ENCODE results near the gene RFC1. TPM values are rescaled to one million over a fixed set of nuclear protein-coding genes. Genes with fewer than 3 reads are reported as not detected.

Gene RFC1
- total RNA-seq, 1 experiment from 2014 or later: 65.7 TPM

DNA sequence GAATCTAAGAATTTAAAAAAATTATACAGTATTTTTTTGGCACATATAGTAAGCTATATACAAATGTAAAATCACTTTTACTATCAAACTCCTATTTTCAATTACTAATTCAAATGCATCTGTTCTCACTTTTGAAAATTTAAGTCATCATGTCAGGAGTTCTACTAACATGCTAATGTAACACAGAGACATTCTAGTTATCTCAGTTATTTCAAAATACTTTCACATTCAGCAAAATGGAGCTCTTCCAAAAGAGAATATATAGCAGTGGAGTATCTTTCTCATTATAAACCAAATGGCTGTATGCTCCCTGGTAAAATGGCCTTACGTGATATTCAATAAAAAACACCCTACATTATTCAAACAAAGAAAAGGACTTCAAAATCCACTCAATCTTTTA is 42.3 kb downstream of the RFC1 start:
- H4K20me1 ChIP-seq (ENCODE audit: insufficient read depth): no peaks in the 10 kb centered on the region
- CTCF ChIA-PET: no interaction called here
- no TSS peak for BruUV-seq (replicated peaks)
- H3K9me2 ChIP-seq (ENCODE audit: insufficient read depth): no peaks in the 10 kb centered on the region
- H3K4me3 ChIP-seq: no peak overlapping the region
- intact Hi-C loops (cut with micrococcal nuclease; ENCODE audit: unreplicated experiment): no loop called here
- H3K4me1 ChIP-seq (replicated peaks; ENCODE audit: insufficient read depth): peaks cover 22% of the 10 kb centered on the region
- TF ChIP-seq, protein P1, sequence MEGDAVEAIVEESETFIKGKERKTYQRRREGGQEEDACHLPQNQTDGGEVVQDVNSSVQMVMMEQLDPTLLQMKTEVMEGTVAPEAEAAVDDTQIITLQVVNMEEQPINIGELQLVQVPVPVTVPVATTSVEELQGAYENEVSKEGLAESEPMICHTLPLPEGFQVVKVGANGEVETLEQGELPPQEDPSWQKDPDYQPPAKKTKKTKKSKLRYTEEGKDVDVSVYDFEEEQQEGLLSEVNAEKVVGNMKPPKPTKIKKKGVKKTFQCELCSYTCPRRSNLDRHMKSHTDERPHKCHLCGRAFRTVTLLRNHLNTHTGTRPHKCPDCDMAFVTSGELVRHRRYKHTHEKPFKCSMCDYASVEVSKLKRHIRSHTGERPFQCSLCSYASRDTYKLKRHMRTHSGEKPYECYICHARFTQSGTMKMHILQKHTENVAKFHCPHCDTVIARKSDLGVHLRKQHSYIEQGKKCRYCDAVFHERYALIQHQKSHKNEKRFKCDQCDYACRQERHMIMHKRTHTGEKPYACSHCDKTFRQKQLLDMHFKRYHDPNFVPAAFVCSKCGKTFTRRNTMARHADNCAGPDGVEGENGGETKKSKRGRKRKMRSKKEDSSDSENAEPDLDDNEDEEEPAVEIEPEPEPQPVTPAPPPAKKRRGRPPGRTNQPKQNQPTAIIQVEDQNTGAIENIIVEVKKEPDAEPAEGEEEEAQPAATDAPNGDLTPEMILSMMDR (conservative IDR thresholded peaks at IDR 0.05): no peak
- TF ChIP-seq EZH2 (IDR thresholded peaks at IDR 0.05; ENCODE audit: low read depth): no peak
- H3K27ac ChIP-seq: no peak overlapping the region
- H3K27me3 ChIP-seq (ENCODE audit: insufficient read depth, low read depth): no peaks in the 10 kb centered on the region
- H3K4me2 ChIP-seq: no peak overlapping the region
- peaks cover 20% of the 10 kb centered on the region for H3K36me3 ChIP-seq (ENCODE audit: low read depth)
- H3K79me2 ChIP-seq (ENCODE audit: low read depth): peaks cover 15% of the 10 kb centered on the region; the same call in 1 of the 2 replicates
- no peak overlapping the region for H2AFZ ChIP-seq
- DNase-seq: no peak
- H3F3A ChIP-seq (ENCODE audit: insufficient read depth, low read depth): peaks cover 22% of the 10 kb centered on the region
- H3K9me3 ChIP-seq (ENCODE audit: insufficient read depth, low read depth): 0 out of 2 replicates have a peak, but pooled peaks cover 3% of the 10 kb centered on the region
- POLR2A ChIA-PET (ENCODE audit: unreplicated experiment): interaction anchor here (0.5 to 0.7 kb wide), 2 partner anchors 38 to 57 kb away, joined by 4 to 7 read pairs; no protein-coding TSS in a partner anchor

DNA sequence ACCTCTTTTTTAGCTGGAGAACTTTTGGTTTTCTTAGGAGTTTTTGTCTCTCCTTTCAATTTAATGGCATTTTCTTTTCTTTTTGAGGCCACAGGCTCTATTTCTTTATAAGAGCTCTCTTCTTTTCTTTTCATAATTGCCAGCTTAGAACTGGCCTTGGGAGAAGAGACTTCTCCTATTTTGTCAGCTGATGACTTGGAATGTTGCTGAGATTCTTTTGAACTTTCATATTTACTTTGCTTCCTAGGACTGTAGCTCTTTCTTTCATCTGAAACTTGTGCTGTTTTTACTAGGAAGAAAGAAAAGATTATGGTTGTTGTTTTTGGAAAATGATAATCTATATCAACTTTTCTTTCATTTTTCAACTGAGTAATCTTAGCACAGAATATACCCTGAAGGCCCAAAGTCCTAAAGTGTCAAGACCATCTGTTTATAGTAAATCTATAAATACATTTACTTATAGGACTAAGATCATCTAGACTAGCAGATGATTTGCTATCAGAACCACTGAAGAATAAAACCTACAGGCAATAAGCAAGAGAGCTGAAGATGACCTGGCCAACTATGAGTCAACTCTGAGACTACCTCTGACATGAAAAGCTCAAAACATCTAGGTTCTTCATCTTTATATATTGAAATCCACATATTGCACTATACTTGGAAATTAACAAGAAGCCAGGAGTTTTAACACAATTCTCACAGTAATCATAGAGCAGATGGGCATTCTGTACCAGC is 45.6 kb downstream of the RFC1 start:
- 0 out of 2 replicates have a peak, but pooled peaks cover 3% of the 10 kb centered on the region for H3K9me3 ChIP-seq (ENCODE audit: insufficient read depth, low read depth)
- intact Hi-C loops (cut with micrococcal nuclease; ENCODE audit: unreplicated experiment): loop anchor here (1.0 kb wide), 1 partner anchor 10 kb away; no protein-coding TSS in a partner anchor
- 0 out of 2 replicates have a peak, but pooled peaks cover 11% of the 10 kb centered on the region for H3K79me2 ChIP-seq (ENCODE audit: low read depth)
- peaks cover 22% of the 10 kb centered on the region for H3F3A ChIP-seq (ENCODE audit: insufficient read depth, low read depth)
- H3K27me3 ChIP-seq (ENCODE audit: insufficient read depth, low read depth): no peaks in the 10 kb centered on the region
- ChIA-PET POLR2A (ENCODE audit: unreplicated experiment) (interaction anchor here (0.6 to 0.7 kb wide), 4 partner anchors 16 to 1690 kb away, joined by 4 read pairs; no protein-coding TSS in a partner anchor), CTCF (interaction anchor here (0.6 kb wide), 1 partner anchor 487 kb away, joined by 4 read pairs; no protein-coding TSS in a partner anchor)
- no TSS peak for BruUV-seq (replicated peaks)
- no peak overlapping the region for H2AFZ ChIP-seq
- peak overlapping the region; percentile 5; the same call in 1 of the 2 replicates for H3K4me2 ChIP-seq
- H4K20me1 ChIP-seq (ENCODE audit: insufficient read depth): no peaks in the 10 kb centered on the region
- H3K4me3 ChIP-seq: no peak overlapping the region
- peaks cover 14% of the 10 kb centered on the region; the same call in 1 of the 2 replicates for H3K36me3 ChIP-seq (ENCODE audit: low read depth)
- H3K4me1 ChIP-seq (replicated peaks; ENCODE audit: insufficient read depth): peaks cover 22% of the 10 kb centered on the region
- no peaks in the 10 kb centered on the region for H3K9me2 ChIP-seq (ENCODE audit: insufficient read depth)
- TF ChIP-seq, protein P1 (conservative IDR thresholded peaks at IDR 0.05): no peak
- no peak for TF ChIP-seq EZH2 (IDR thresholded peaks at IDR 0.05; ENCODE audit: low read depth)
- no peak for DNase-seq
- peak overlapping the region; percentile 87 for H3K27ac ChIP-seq

DNA sequence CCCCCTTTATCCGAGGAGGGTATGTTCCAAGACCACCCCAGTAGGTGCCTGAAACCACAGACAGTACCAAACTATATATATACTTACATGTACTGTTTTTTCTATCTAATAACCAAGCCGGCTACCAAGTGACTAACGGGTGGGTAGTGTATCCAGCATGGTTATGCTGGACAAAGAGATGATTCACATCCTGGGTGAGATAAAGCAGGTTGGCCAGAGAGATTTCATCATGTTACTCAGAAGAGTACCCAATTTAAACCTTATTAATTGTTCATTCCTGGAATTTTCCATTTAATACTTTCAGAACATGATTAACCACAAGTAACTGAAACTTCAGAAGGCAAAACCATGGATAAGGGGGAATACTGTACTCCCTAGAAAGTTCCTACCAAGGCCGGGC is 46.5 kb downstream of the RFC1 start:
- Histone ChIP-seq H3K9me2 (ENCODE audit: insufficient read depth) (no peaks in the 10 kb centered on the region), H2AFZ (no peak overlapping the region), H4K20me1 (ENCODE audit: insufficient read depth) (no peaks in the 10 kb centered on the region), H3K36me3 (ENCODE audit: low read depth) (peaks cover 14% of the 10 kb centered on the region; the same call in 1 of the 2 replicates), H3K9me3 (ENCODE audit: insufficient read depth, low read depth) (0 out of 2 replicates have a peak, but pooled peaks cover 3% of the 10 kb centered on the region), H3K4me3 (no peak overlapping the region), H3K4me2 (peak overlapping the region; percentile 47), H3F3A (ENCODE audit: insufficient read depth, low read depth) (peaks cover 22% of the 10 kb centered on the region), H3K27ac (peak overlapping the region; percentile 87), H3K27me3 (ENCODE audit: insufficient read depth, low read depth) (no peaks in the 10 kb centered on the region), H3K4me1 (replicated peaks; ENCODE audit: insufficient read depth) (peaks cover 22% of the 10 kb centered on the region), H3K79me2 (ENCODE audit: low read depth) (0 out of 2 replicates have a peak, but pooled peaks cover 11% of the 10 kb centered on the region)
- intact Hi-C loops (cut with micrococcal nuclease; ENCODE audit: unreplicated experiment): loop anchor here (1.0 kb wide), 1 partner anchor 11 kb away; no protein-coding TSS in a partner anchor
- CTCF ChIA-PET: no interaction called here
- DNase-seq: peak; percentile 17 to 80
- BruUV-seq (replicated peaks): no TSS peak
- POLR2A ChIA-PET (ENCODE audit: unreplicated experiment): no interaction called here
- TF ChIP-seq EZH2 (IDR thresholded peaks at IDR 0.05; ENCODE audit: low read depth): no peak
- TF ChIP-seq, protein P1 (conservative IDR thresholded peaks at IDR 0.05): no peak
